GM19351 (cell line): ENCODE data around the gene CYBB.

Source experiments
- ATAC-seq: cut with Tn5 transposase; IDR thresholded peaks from one replicate; pipeline ENCODE4 v1.9.1; 2021; ENCODE audit warnings: mild to moderate bottlenecking, moderate library complexity; ENCODE audit not compliant: unreplicated experiment

The CYBB gene

DNA sequence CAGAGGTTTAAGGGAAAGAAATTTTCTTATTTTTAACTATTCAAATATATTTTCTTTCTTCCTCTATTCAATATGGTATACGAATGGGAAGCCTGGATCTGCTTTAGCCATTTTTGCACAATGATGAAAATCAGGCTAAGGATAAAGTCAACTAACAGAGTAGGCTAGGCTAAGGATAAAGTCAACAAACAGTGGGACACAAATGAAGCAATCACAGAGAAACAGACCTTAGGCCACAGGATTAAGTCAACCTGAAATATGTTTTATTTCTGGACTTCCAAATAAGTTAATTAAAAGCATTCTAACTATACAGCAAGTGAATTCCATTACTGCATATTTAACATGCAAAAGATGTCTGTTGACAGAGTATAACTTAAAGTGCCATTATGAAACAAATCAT is 50.5 kb downstream of the CYBB start:
- ATAC-seq, result no peak

DNA sequence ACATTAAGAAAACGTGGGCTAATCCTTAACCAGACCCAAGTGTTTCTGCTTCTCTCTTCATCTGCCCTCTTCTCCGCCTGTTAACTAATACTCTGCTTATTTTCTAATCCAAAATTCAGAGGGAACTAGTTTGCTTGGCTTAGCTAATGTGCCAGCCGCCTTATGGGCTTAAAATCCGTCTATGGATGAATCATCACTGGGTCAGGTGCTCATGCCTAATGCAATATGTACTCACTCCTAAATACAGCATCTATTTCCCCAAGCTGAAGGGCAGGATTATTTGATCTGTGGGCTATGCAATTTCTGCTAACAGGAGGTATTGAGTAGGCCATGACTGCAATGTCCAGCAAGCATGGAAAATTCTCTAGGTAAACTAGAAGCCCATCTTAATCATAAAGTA is 55.1 kb downstream of the CYBB start:
- no peak for ATAC-seq

DNA sequence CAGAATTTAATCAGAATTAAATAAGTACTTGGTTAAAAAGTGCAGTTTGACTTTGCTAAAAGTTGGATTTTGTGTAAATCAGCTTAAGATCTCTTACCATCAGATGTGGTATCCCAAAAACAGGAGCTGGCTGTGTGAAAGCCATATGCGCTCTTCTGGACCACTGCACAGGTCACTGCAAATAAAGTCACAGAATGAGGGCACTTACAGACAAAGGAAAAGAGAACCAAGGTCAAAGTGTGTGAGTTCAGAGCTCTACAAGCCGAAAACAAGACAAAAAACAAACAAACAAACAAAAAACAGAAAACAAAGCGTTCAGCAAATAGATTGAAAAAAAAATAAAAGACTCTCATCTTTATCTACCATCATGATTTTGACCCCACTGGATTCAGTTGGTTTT is 61.1 kb downstream of the CYBB start:
- no peak for ATAC-seq

DNA sequence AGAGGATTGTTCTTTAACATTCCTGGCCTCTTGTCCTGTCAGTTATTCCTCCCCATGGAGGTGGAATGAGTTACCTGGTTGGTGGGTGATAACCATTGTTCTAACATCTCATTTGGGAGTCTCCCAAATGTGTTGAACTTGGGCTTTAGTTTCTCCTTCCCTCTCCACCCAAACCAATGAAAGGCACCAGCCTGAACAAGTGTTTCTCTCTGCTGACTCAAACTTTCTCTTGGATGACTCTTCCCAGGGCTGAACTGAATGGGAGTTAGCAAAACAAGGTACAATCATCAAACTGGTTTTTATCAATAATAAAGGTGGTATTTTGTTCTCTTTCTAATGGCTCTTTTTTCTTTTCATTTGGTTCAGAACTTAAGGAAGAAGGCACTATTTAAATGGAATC is 64.8 kb downstream of the CYBB start:
- ATAC-seq, result no peak

DNA sequence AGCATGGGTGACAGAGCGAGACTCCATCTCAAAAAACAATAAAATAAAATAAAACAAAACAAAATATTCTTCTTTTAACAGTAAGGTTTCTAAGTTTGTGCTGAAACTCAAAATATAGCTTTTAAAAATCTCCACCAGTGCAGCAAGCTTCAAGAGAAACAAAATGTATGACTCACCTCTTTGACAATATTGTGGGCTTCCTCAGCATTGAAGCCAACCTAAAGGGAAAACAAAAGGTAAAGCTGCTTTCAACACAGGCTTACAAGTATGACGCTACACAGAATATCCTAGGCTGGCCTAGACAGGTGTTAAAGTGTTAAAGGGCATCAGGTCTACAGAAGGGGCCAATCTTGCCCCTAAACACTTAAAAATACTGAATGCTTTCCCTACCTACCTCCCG is 66.3 kb downstream of the CYBB start:
- ATAC-seq, result no peak

DNA sequence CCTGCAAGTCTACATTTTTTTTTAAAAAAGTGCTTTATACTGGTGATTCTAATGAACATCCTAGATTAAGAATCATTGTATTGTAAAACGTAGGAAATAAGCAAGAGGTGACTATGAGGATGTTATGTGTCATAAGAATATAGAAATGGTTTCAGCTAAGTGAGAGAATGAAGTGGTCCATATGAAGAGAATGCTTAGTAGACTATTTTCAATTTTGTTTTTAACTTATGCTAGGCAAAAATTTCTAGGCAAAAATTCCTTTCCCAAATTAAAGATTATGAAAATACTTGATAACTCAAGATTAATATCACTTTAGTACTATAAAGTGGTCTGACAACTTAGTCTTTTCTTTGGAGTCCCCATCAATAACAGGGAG is 66.7 kb downstream of the CYBB start:
- ATAC-seq, result no peak

DNA sequence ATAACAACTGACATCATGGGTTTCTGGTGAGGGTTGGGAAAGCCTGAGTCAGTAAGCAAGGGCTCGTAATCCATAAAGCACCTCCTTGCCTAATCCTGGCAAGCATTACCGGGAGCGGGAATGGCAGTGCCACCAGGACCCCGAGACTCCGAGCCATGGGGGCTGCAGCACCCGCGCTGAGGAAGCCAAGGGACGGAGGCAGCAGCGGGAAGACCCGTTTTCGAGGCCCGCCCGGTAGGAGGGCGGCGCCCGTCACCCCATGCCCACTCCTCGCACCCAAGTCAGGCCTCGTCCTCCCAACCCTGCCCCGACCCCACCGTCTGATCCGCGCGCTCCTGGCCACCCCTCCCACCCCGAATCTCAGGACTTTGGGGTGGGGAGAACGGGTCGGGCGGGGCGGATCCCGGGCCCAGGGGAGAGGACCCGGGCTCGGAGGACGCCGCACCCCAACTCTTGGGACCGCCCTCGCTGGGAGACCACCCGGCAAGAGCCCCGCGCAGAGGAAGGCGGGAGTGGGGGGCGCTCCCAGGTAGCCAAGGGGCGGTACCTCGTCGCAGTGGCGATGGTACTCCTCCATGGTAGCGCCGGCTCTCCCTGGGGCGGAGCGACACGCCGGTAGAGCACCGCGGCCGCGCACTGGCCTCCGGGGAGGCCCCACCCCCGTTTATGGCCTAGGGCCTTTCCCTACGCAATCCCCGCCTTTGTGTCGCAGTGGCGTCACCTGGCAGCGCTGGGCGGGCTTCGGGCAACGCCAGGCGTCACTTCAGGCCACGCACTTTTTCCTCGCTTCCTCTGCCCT is 67.3 kb downstream of the CYBB start, which contains the start of gene DYNLT3:
DYNLT3 (minus strand) TSS at position 638 of the 799 bp plus-strand sequence; CDS start at position 577, 61 bp downstream.
- ATAC-seq, result peak; percentile 99

DNA sequence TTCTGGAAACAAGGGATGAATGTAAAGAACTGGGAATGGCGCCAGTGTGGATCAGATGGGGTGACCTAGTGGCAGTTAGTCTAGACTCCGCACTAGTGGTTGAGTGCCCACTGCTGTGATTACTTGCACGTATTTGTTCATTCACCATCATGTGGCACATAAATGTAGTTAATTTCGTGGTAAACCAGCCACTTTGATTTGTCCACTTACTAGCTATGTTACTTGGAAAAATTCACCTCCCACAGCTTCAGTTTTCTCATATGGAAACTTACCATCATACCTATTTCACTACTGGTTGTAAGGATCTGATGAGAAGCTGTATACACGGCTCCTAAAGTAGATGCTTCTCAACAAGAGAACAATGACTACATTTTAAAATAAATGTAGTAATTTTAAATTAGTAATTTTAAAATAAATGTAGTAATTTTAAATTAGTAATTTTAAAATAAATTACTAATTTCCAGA is 67.9 kb downstream of the CYBB start:
- ATAC-seq, result no peak

DNA sequence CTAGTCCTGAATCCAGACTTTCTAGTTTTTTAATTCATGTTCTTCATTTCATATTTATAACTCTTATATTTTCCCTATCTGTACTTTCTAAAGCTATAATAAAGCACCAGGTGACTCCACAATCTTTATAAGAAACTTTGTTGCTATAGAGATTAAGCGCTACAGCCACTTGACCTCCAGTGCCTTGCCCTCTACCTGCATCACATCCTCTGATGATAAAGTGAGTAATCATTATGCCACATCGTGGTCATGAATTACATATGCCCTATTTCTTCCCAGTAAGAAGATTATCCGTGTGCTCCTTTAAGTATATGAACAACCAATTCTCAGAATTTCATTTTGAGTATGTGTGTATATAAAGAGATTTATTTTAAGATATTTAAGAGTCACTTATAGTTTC is 74.3 kb downstream of the CYBB start:
- ATAC-seq, result no peak

DNA sequence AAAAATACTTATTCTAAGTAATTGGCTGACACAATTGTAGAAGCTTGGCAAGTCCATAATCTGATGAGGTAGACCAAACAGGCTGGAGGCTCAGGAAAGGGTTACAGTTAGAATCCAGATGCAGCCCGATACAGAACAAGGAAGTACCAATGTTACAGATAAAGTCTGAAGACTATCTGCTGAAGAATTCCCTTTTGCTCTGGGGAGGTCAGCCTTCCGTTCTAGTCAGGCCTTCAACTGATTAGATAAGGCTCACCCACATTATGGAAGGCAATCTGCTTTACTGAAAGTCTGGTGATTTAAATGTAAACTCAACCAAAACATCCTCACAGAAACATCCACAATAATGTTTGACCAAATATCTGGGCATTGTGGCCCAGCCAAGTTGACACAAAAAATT is 74.9 kb downstream of the CYBB start:
- ATAC-seq, result no peak

DNA sequence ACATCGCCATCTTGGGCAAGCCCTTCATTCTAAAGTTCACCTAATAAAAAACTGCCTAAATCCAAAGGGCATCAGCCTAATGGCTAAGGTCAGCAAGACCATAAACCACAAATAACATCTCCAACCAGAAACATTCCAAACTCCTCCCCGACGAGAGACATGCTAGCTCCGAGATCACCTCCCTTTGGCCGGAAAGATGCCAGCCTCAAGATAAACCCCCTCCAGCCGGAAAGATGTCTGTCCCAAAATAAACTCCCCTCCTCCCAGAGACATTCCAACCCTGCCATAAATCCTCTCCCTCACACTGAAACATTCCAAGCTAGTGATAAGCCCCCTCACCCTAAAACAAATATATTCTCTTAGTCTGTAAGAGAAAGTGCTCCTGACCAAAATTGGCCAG is 80.9 kb downstream of the CYBB start:
- no peak for ATAC-seq

DNA sequence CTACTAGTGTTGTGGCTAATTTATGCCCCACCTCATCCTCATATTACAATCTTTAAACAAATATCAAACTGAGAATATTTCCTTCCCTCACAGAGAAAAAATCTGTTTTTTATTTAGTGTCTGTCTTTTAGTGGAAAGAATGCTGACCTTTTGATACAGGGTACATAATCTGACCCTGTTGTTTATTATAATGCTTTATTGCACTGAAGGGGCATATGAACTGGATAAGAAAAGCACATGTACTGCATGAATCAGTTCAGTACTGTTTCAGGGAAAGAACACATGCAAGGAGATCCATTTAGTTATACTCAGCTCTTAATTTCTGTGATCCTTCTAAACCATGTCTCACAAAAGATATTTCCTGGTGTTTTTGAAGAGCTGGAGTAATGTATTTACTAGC is 83.0 kb downstream of the CYBB start:
- ATAC-seq, result no peak
